Right hindlimb (tissue), 1 donor: ENCODE measurements around the gene ITGB4.
"Not testable (repeated sequence)": the region's sequence is repeated elsewhere in the genome, so short reads cannot be mapped to it uniquely, and the experiment has no call there.

Experiments used
- DNase-seq: peaks from one replicate; pipeline ENCODE4 v3.0.0-alpha.2; 2018

Gene ITGB4

DNA sequence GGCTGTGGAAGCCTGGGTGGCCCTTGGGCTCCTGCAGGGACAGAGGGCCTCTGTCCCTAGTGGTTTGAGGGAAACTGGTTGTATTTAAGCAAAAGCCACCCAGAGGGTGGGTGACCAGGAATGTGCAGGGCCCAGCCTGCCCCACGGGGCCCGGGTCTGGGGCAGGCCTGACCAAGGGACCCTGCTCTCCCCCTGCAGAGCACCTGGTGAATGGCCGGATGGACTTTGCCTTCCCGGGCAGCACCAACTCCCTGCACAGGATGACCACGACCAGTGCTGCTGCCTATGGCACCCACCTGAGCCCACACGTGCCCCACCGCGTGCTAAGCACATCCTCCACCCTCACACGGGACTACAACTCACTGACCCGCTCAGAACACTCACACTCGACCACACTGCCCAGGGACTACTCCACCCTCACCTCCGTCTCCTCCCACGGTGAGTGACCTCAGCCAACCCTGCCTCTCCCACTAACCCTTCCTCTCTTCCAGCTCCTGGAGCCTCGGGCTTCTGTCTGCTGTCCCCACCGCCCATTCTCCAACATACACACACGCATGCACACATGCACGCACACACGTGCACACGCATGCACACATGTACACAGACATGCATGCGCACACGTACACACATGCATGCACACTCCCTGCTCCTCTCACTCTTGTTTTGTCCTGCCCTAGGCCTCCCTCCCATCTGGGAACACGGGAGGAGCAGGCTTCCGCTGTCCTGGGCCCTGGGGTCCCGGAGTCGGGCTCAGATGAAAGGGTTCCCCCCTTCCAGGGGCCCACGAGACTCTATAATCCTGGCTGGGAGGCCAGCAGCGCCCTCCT, 33.3 kb downstream of the ITGB4 start:
- DNase-seq = no peak

- DNase-seq = peak; percentile 64
These were observed 34.1 kb downstream of the ITGB4 start for GRCh38 chr17:75755205-75755901.

- no peak for DNase-seq
These were observed 34.7 kb downstream of the ITGB4 start for GRCh38 chr17:75755990-75756389.

DNA sequence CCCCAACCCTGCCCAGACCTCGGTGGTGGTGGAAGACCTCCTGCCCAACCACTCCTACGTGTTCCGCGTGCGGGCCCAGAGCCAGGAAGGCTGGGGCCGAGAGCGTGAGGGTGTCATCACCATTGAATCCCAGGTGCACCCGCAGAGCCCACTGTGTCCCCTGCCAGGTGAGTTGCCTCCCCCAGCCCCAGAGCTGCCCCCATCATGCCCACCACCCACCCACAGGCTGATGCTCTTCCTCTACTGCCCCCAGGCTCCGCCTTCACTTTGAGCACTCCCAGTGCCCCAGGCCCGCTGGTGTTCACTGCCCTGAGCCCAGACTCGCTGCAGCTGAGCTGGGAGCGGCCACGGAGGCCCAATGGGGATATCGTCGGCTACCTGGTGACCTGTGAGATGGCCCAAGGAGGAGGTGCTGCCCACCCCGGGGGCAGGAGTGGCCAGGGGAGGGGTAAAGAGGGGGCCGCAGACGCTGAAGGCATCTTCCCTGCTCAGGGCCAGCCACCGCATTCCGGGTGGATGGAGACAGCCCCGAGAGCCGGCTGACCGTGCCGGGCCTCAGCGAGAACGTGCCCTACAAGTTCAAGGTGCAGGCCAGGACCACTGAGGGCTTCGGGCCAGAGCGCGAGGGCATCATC, 35.3 kb downstream of the ITGB4 start:
- no peak for DNase-seq

DNA sequence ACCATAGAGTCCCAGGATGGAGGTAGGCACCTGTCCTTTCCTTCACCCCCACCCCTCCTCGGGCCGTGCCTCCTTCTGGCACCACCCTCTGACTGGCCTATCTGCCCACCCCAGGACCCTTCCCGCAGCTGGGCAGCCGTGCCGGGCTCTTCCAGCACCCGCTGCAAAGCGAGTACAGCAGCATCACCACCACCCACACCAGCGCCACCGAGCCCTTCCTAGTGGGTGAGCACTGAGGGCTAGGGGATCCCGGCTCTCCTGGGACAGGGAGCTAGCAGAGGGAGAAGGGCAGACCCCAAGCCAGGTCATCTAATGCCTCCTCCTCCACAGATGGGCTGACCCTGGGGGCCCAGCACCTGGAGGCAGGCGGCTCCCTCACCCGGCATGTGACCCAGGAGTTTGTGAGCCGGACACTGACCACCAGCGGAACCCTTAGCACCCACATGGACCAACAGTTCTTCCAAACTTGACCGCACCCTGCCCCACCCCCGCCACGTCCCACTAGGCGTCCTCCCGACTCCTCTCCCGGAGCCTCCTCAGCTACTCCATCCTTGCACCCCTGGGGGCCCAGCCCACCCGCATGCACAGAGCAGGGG, 35.9 kb downstream of the ITGB4 start:
- no peak for DNase-seq

- no peak for DNase-seq
These were observed 37.1 kb downstream of the ITGB4 start for GRCh38 chr17:75758131-75758905.

DNA sequence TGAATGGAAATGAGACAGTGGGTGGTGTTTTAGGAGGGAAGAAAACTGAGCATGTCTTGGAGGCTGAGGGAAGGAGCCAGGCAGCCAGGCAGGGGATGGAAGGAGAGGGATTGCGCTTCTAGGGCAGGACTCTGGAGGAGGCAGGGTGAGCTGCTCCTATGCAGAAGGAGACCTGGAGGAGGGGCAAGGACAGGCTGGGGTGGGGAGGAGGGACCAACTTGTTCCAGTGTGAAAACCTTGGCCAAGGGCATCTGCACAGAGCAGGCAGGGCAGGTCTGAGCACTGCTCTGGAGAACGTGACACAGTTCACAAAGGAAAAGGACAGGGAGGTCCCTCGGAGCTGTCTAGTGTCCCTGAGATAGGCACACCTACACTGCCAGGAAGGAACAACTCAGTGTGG, 38.2 kb downstream of the ITGB4 start:
- no peak for DNase-seq

GRCh38 chr17:75759978-75760640, 38.9 kb downstream of the ITGB4 start:
- DNase-seq = not testable (repeated sequence)

- DNase-seq = no peak
These were observed 41.4 kb downstream of the ITGB4 start for GRCh38 chr17:75762513-75763268.

DNA sequence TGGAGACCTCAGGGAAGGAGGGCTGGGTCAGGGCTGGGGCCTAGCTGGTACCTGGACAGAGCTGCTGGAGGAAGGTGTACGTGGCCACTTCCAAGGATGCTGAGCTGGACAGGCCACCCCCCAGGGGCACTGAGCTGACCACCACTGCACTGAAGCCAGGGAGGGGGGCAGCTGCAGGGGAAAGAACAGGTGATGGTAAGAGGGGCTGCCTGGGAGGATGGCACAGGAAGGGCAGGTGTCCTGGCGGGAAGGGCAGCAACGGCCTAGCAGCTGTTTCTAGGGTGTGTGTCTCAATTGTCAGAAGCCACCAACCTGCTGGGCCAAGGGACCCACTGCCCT, 42.0 kb downstream of the ITGB4 start:
- DNase-seq = no peak

DNA sequence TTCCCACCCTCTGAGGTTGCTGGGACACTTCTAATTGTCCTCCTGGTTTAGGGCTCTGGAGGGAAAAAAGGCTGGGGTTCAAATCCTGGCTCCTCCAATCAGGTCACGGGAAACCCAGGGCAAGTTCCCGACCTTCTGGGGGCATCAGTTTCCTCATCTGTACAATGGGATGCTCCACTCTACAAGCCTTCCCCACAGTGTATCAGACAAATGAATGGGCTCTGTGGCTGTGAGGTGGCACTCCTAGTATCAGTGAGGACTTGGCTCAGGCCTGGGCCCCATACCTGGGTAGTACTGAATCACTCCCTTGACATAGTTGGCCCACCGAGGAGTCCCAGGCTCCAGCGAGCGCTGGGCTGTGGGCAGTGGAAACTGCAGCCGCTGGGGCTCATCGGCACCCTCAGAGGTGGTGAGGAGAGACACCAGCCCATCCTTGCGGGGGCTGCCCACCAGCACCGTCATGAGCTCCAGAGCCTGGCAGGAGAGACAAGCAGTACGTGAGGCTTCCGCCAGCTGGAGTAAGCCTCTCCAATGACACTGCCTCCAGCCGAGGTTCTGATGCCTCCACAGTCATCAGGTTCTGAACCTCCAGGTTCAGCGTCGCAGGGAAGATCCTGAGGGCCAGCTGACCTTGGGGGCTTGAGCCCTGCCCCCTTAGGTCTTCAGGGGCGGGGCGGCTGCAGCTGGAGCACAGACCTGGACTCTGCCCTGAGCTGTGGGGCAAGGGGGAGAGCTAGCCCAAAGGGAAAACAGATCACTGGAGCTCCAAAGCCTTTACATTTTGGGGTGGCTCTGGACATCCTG, 42.6 kb downstream of the ITGB4 start:
- DNase-seq = no peak

DNA sequence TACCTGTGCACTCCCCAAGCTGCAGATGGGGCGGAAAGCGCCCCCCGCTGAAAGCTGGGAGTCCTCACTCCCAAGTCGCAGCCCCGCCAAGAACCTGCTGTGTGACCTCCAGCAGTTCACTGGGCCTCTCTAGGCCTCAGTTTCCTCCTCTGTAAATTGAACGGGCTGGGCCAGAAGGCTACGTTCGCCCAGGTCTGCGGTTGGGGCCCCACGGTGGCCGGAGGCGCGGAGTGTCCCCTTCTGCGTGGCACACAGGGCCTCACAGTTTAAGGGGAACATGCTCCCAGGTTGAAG, 43.1 kb downstream of the ITGB4 start:
- no peak for DNase-seq

- DNase-seq = peak; percentile 86
These were observed 43.6 kb downstream of the ITGB4 start, which contains the start of gene GALK1 for GRCh38 chr17:75764711-75765421. GALK1 (minus strand) TSS chr17:75765192; CDS start chr17:75765136, 56 bp downstream.

GRCh38 chr17:75765981-75766380, 44.7 kb downstream of the ITGB4 start:
- no peak for DNase-seq

- no peak for DNase-seq
These were observed 46.6 kb downstream of the ITGB4 start for GRCh38 chr17:75767881-75768280.

DNA sequence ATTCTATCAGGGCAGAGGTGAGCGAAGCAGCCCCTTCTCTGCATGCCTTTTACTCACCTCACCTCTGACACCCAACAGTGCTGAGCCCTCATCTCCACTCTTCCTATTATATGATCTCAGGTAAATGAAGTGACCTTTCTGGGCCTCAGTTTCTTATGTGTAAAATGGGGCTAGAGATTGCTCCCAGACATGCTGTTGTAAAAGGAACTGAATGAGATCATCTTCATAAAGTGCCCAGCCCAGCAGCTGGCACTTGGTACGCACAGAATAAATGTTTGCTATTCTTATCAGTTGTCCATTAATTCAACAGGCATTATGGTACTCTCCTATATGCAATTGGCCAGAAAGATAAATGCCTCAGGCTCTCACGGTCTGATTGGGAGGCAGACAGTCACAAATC, 48.3 kb downstream of the ITGB4 start:
- DNase-seq = no peak

DNA sequence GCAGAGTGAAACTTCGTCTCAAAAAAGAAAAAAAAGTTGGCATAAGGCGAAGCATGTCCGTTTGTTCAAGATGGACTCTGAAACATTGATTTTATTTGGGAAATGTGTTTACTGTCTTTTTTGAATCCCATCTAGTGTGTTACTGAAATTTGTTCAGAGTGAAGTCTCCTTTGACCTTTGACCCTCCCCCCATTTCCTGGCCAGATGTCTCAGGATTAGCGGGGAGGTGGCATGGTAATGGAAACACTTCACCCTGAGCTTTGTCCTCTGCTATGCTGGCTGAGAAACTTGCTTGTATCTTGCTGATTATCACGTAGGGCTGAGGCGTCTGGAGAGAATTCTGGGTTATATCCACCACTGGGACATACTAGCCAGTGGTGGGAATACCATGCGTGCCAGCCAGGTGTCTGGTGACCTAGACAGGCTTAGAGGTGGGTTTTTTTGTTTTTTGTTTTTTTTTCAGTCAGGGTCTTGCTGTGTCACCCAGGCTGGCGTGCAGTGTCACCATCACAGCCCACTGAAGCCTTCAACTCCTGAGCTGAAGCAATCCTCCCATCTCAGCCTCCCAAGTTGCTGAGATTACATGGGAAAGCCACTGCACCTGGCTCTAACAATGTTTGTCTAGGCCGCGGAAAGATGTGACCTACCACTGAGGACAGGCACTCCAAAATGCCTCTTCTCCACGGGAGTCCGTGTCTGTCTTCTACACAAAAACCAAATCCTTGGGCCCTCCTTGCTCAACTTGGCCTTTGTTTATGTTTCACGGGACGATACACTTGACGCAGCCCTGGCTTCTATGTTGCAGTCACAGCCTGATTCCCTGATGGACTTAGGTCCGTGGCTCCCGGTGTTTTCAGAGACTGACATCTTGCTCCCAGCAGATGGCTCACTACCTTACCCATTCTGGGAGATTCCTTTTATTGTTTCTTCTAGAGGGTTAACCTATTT, 50.3 kb downstream of the ITGB4 start:
- no peak for DNase-seq

GRCh38 chr17:75773121-75773807, 52.0 kb downstream of the ITGB4 start:
- DNase-seq = peak; percentile 57
